IMR-90 (cell line): ENCODE results near the gene PLA2G2D. TPM values are rescaled to one million over a fixed set of nuclear protein-coding genes. Genes with fewer than 3 reads are reported as not detected.

Experiments
- ATAC-seq: fragments of 200-7000 bp; cut with Tn5 transposase; 2 replicates; pipeline ENCODE4 v1.9.1; 2020; ENCODE audit warnings: low read depth, mild to moderate bottlenecking, moderate library complexity
- BruUV-seq: library from RNA; stranded (reverse); fragments of 400-500 nt; replicated peaks from 2 replicates; lab custom pipeline; 2021; lab: Mats Ljungman, UMichigan
- CTCF ChIA-PET: fragments of 300-600 bp; formaldehyde crosslinking; extraction: SDS; loops from one replicate; lab custom pipeline; 2021; ENCODE audit warnings: antibody characterized with exemption; lab: Yijun Ruan, JAX
- POLR2A ChIA-PET: fragments of 300-600 bp; sonication (Branson Sonifier 250); formaldehyde crosslinking; loops from one replicate; lab custom pipeline; 2022; ENCODE audit warnings: antibody characterized with exemption; ENCODE audit not compliant: unreplicated experiment; lab: Charles Lee
- DNase-seq: peaks from one replicate; pipeline ENCODE4 v3.0.0; 2013
- H2AFZ ChIP-seq: replicated peaks from 2 replicates; pipeline ENCODE3; 2013; ENCODE audit warnings: low read length, mild to moderate bottlenecking; ENCODE audit not compliant: poor library complexity
- H2AK5ac ChIP-seq: 2 replicates; pipeline ENCODE4 v1.6.1; 2013; ENCODE audit warnings: low read depth, low read length, inconsistent platforms
- H2AK9ac ChIP-seq: replicated peaks from 2 replicates; pipeline ENCODE3; 2013; ENCODE audit warnings: mild to moderate bottlenecking, low read depth, low read length, moderate library complexity; ENCODE audit not compliant: poor library complexity
- H2BK120ac ChIP-seq: 2 replicates; pipeline ENCODE4 v1.6.1; 2013; ENCODE audit warnings: low read depth, low read length, inconsistent platforms
- H2BK15ac ChIP-seq: 3 replicates; pipeline ENCODE4 v1.6.1; 2013; ENCODE audit warnings: low read depth, low read length, inconsistent platforms
- H2BK20ac ChIP-seq: 2 replicates; pipeline ENCODE4 v1.6.1; 2013; ENCODE audit warnings: low read depth, mild to moderate bottlenecking, inconsistent platforms, low read length, moderate library complexity
- H2BK5ac ChIP-seq: 2 replicates; pipeline ENCODE4 v1.6.1; 2013; ENCODE audit warnings: mild to moderate bottlenecking, low read depth, low read length, inconsistent platforms; ENCODE audit not compliant: poor library complexity, severe bottlenecking
- H3K14ac ChIP-seq: replicated peaks from 2 replicates; pipeline ENCODE4 v1.6.1; 2013; ENCODE audit warnings: low read depth, low read length, inconsistent platforms
- H3K18ac ChIP-seq: 2 replicates; pipeline ENCODE4 v1.6.1; 2013; ENCODE audit warnings: low read depth, low read length, control low read depth
- H3K23ac ChIP-seq: 2 replicates; pipeline ENCODE4 v1.6.1; 2013; ENCODE audit warnings: low read depth, low read length, inconsistent platforms
- H3K27ac ChIP-seq: 2 replicates; pipeline ENCODE4 v1.5.1; 2013; ENCODE audit warnings: mild to moderate bottlenecking, control low read depth, low read length; ENCODE audit not compliant: insufficient read depth
- H3K27me3 ChIP-seq: 2 replicates; pipeline ENCODE4 v1.6.1; 2013; ENCODE audit warnings: low read length; ENCODE audit not compliant: control insufficient read depth, insufficient read depth
- H3K36me3 ChIP-seq: 2 replicates; pipeline ENCODE4 v1.6.1; 2013; ENCODE audit warnings: low read length, mixed read lengths; ENCODE audit not compliant: control insufficient read depth, insufficient read depth
- H3K4ac ChIP-seq: 2 replicates; pipeline ENCODE4 v1.6.1; 2013; ENCODE audit warnings: low read depth, low read length, inconsistent platforms
- H3K4me1 ChIP-seq: 2 replicates; pipeline ENCODE4 v1.6.1; 2013; ENCODE audit warnings: low read length, mixed read lengths; ENCODE audit not compliant: control insufficient read depth, insufficient read depth
- H3K4me2 ChIP-seq: 2 replicates; pipeline ENCODE4 v1.6.1; 2013; ENCODE audit warnings: low read depth, mild to moderate bottlenecking, control low read depth, low read length, moderate library complexity
- H3K4me3 ChIP-seq: 2 replicates; pipeline ENCODE4 v1.5.1; 2013; ENCODE audit warnings: low read depth, mild to moderate bottlenecking, control low read depth, low read length, moderate library complexity; ENCODE audit not compliant: insufficient read depth
- H3K56ac ChIP-seq: 2 replicates; pipeline ENCODE4 v1.6.1; 2013; ENCODE audit warnings: low read length, inconsistent platforms; ENCODE audit not compliant: insufficient read depth; ENCODE audit errors: extremely low read depth
- H3K79me1 ChIP-seq, 2 experiments: 2 replicates each; pipeline ENCODE4 v1.6.1; 2013; ENCODE audit warnings: low read length in 2 of 2, inconsistent platforms in 1 of 2, low read depth in 1 of 2
- H3K9ac ChIP-seq: 2 replicates; pipeline ENCODE4 v1.6.1; 2013; ENCODE audit warnings: low read depth, low read length, control low read depth
- H3K9me1 ChIP-seq: 2 replicates; pipeline ENCODE4 v1.6.1; 2013; ENCODE audit warnings: low read length, inconsistent platforms; ENCODE audit not compliant: insufficient read depth
- H3K9me3 ChIP-seq: 2 replicates; pipeline ENCODE4 v1.6.1; 2013; ENCODE audit warnings: low read length; ENCODE audit not compliant: control insufficient read depth, insufficient read depth
- H4K20me1 ChIP-seq: 2 replicates; pipeline ENCODE4 v1.6.1; 2013; ENCODE audit warnings: low read length, inconsistent platforms; ENCODE audit not compliant: insufficient read depth
- H4K5ac ChIP-seq: 2 replicates; pipeline ENCODE4 v1.6.1; 2013; ENCODE audit warnings: mild to moderate bottlenecking, low read depth, low read length, control low read depth
- H4K8ac ChIP-seq, 2 experiments: 2 replicates each; pipeline ENCODE4 v1.6.1; 2013; ENCODE audit warnings: low read depth in 2 of 2, low read length in 2 of 2, control low read depth in 1 of 2, inconsistent platforms in 1 of 2
- H4K91ac ChIP-seq: 2 replicates; pipeline ENCODE4 v1.6.1; 2013; ENCODE audit warnings: low read depth, low read length, inconsistent platforms; ENCODE audit not compliant: insufficient read depth
- CTCF ChIP-seq: conservative IDR thresholded peaks from 2 replicates; pipeline ENCODE4 v1.5.1; 2012; ENCODE audit warnings: mild to moderate bottlenecking, low read depth, low read length, improper control_type of control experiment
- ELK1 ChIP-seq: fragments of 150-350 bp; IDR thresholded peaks from 2 replicates; pipeline ENCODE4 v1.6.1; 2016; ENCODE audit warnings: low read depth, mild to moderate bottlenecking, low read length, moderate library complexity, borderline replicate concordance
- FOS ChIP-seq: fragments of 150-350 bp; IDR thresholded peaks from 2 replicates; pipeline ENCODE4 v1.6.1; 2016; ENCODE audit warnings: low read depth, low read length
- MAFK ChIP-seq: IDR thresholded peaks from 2 replicates; pipeline ENCODE4 v1.6.1; 2012; ENCODE audit warnings: low read depth, low read length, improper control_type of control experiment
- MAZ ChIP-seq: IDR thresholded peaks from 2 replicates; pipeline ENCODE4 v1.6.1; 2012; ENCODE audit warnings: low read depth, mild to moderate bottlenecking, low read length, improper control_type of control experiment, moderate library complexity, borderline replicate concordance
- RCOR1 ChIP-seq: IDR thresholded peaks from 2 replicates; pipeline ENCODE4 v1.6.1; 2012; ENCODE audit warnings: mild to moderate bottlenecking, low read length, improper control_type of control experiment; ENCODE audit not compliant: insufficient replicate concordance
- SMC3 ChIP-seq: fragments of 150-350 bp; IDR thresholded peaks from 2 replicates; pipeline ENCODE4 v1.6.1; 2016; ENCODE audit warnings: low read depth, mild to moderate bottlenecking, antibody characterized with exemption, low read length, moderate library complexity
- USF2 ChIP-seq: fragments of 150-350 bp; IDR thresholded peaks from 2 replicates; pipeline ENCODE4 v1.6.1; 2017; ENCODE audit warnings: mild to moderate bottlenecking, antibody characterized with exemption, low read length, low read depth
- WGBS, 2 experiments: methylation state at CpG; one replicate each; pipeline versions ENCODE4 v1.1.5 to v1.1.7; 2013; ENCODE audit warnings: missing lambda C conversion rate in 2 of 2; ENCODE audit not compliant: insufficient read length in 1 of 2; ENCODE audit errors: extremely low coverage in 2 of 2; 5-methylcytosine and 5-hydroxymethylcytosine counted together
- dilution Hi-C: fragments of 300-500 bp; cut with HindIII; formaldehyde crosslinking; loops from one replicate; pipeline ENCODE4 v1.14.3; 2018; ENCODE audit warnings: low sequenced_read_pairs; ENCODE audit not compliant: unreplicated experiment
- in situ Hi-C: fragments of 300-500 bp; cut with MboI; formaldehyde crosslinking; loops from 3 replicates; pipeline ENCODE4 v1.14.3; 2019; ENCODE audit warnings: low sequenced_read_pairs, inconsistent platforms, mixed read lengths
- intact Hi-C: fragments of 100-400 bp; cut with micrococcal nuclease; formaldehyde crosslinking; loops from 2 replicates; pipeline ENCODE4 v1.10.0; 2022
- polyA plus RNA-seq, 3 experiments: library from polyadenylated mRNA; depleted of rRNA; stranded (reverse); fragments of >200 nt; gene quantifications; 2 replicates each; pipeline ENCODE4 v1.2.3, GENCODE V29; 2012; ENCODE audit warnings: low replicate concordance in 1 of 3
- total RNA-seq: library from RNA; depleted of rRNA; stranded (reverse); fragments of >200 nt; gene quantifications from 2 replicates; pipeline ENCODE4 v1.2.3, GENCODE V29; 2012

Gene PLA2G2D
- total and polyA plus RNA-seq, 2 of the 4 experiments (the other 2 are of a cell fraction): not detected

- H3K56ac ChIP-seq: no peak overlapping the region
- H3K14ac ChIP-seq: no peak overlapping the region
- CTCF ChIA-PET: no interaction called here
- H3K9me1 ChIP-seq: no peaks in the 10 kb centered on the region
- ATAC-seq (no peak), DNase-seq (no peak)
- H2BK120ac ChIP-seq: no peak overlapping the region
- H3K4ac ChIP-seq: no peak overlapping the region
- H2BK20ac ChIP-seq: no peak overlapping the region
- BruUV-seq: no TSS peak
- no peak overlapping the region for H3K4me2 ChIP-seq
- no peaks in the 10 kb centered on the region for H4K20me1 ChIP-seq
- intact Hi-C loops (no loop called here), dilution Hi-C loops (no loop called here), in situ Hi-C loops (no loop called here)
- no peak overlapping the region for H4K5ac ChIP-seq
- H2AK5ac ChIP-seq: no peak overlapping the region
- no peak overlapping the region for H2AK9ac ChIP-seq
- no peak overlapping the region for H3K23ac ChIP-seq
- H3K9ac ChIP-seq: no peak overlapping the region
- H4K91ac ChIP-seq: no peak overlapping the region
- no peak overlapping the region for H4K8ac ChIP-seq
- no peaks in the 10 kb centered on the region for H3K9me3 ChIP-seq
- 88% methylated on average over 4 of the region's 9 CpGs; no CpG with 5 or more reads in 1 of the 2 experiments for WGBS, 2 experiments
- TF ChIP-seq ELK1 (no peak), MAZ (no peak), USF2 (no peak), RCOR1 (no peak), MAFK (no peak), SMC3 (no peak), CTCF (no peak), FOS (no peak)
- no peak overlapping the region for H2AFZ ChIP-seq
- no peak overlapping the region for H3K4me3 ChIP-seq
- no peak overlapping the region for H3K27ac ChIP-seq
- H3K4me1 ChIP-seq: no peaks in the 10 kb centered on the region
- H3K18ac ChIP-seq: no peak overlapping the region
- no peak overlapping the region for H2BK5ac ChIP-seq
- POLR2A ChIA-PET: no interaction called here
- H3K79me1 ChIP-seq: no peaks in the 10 kb centered on the region
- no peak overlapping the region for H2BK15ac ChIP-seq
- no peaks in the 10 kb centered on the region for H3K36me3 ChIP-seq
- peaks cover 9% of the 10 kb centered on the region for H3K27me3 ChIP-seq
Measured at GRCh38 chr1:20126041-20126805, 6.9 kb upstream of the PLA2G2D start.
